Measurements from ENCODE around the gene GRK1. TPM values are rescaled to one million over a fixed set of nuclear protein-coding genes. Genes with fewer than 3 reads are reported as not detected.

The GRK1 gene
- total RNA-seq, 1 experiment from 2014 or later = not detected

GRCh38 chr13:113767366-113767765, 100.3 kb downstream of the GRK1 start:
- no peak for TF ChIP-seq EZH2 (IDR thresholded peaks at IDR 0.05; ENCODE audit: low read depth)
- no peak for TF ChIP-seq CTCF (conservative IDR thresholded peaks at IDR 0.05)
- no TSS peak for BruUV-seq (replicated peaks)
- Histone ChIP-seq H3K4me2 (no peak overlapping the region), H3K79me2 (ENCODE audit: low read depth) (no peaks in the 10 kb centered on the region), H3K4me3 (no peak overlapping the region), H3F3A (ENCODE audit: insufficient read depth, low read depth) (peaks cover 2% of the 10 kb centered on the region; the same call in 1 of the 2 replicates), H3K4me1 (replicated peaks; ENCODE audit: insufficient read depth) (0 out of 2 replicates have a peak, but pooled peaks cover 6% of the 10 kb centered on the region), H2AFZ (no peak overlapping the region), H3K27me3 (ENCODE audit: insufficient read depth, low read depth) (peaks cover 65% of the 10 kb centered on the region), H3K9me2 (ENCODE audit: insufficient read depth) (no peaks in the 10 kb centered on the region), H3K9me3 (ENCODE audit: insufficient read depth, low read depth) (peaks cover 5% of the 10 kb centered on the region; the same call in 1 of the 2 replicates), H3K27ac (no peak overlapping the region), H3K36me3 (ENCODE audit: low read depth) (no peaks in the 10 kb centered on the region), H4K20me1 (ENCODE audit: insufficient read depth) (no peaks in the 10 kb centered on the region)
- DNase-seq = no peak
- ChIA-PET POLR2A (ENCODE audit: unreplicated experiment) (interaction anchor here (0.5 kb wide), 1 partner anchor 799 kb away, joined by 7 read pairs; no protein-coding TSS in a partner anchor), CTCF (no interaction called here)
- intact Hi-C loops (cut with micrococcal nuclease; ENCODE audit: unreplicated experiment) = no loop called here

- CTCF ChIA-PET = no interaction called here
- Histone ChIP-seq H3K9me3 (ENCODE audit: insufficient read depth, low read depth) (peaks cover 6% of the 10 kb centered on the region; the same call in 1 of the 2 replicates), H3K36me3 (ENCODE audit: low read depth) (no peaks in the 10 kb centered on the region), H3K79me2 (ENCODE audit: low read depth) (no peaks in the 10 kb centered on the region), H3K27ac (no peak overlapping the region), H3F3A (ENCODE audit: insufficient read depth, low read depth) (peaks cover 6% of the 10 kb centered on the region; the same call in 1 of the 2 replicates), H3K4me2 (no peak overlapping the region), H3K27me3 (ENCODE audit: insufficient read depth, low read depth) (peaks cover 56% of the 10 kb centered on the region), H3K4me3 (no peak overlapping the region), H4K20me1 (ENCODE audit: insufficient read depth) (no peaks in the 10 kb centered on the region), H3K9me2 (ENCODE audit: insufficient read depth) (no peaks in the 10 kb centered on the region), H3K4me1 (replicated peaks; ENCODE audit: insufficient read depth) (0 out of 2 replicates have a peak, but pooled peaks cover 5% of the 10 kb centered on the region), H2AFZ (no peak overlapping the region)
- intact Hi-C loops (cut with micrococcal nuclease; ENCODE audit: unreplicated experiment) = no loop called here
- POLR2A ChIA-PET (ENCODE audit: unreplicated experiment) = no interaction called here
- no TSS peak for BruUV-seq (replicated peaks)
- no peak for TF ChIP-seq CTCF (conservative IDR thresholded peaks at IDR 0.05)
- TF ChIP-seq EZH2 (IDR thresholded peaks at IDR 0.05; ENCODE audit: low read depth) = no peak
- no peak for DNase-seq
Measured at GRCh38 chr13:113768018-113768905, 101.2 kb downstream of the GRK1 start.

GRCh38 chr13:113769106-113769505, 102.1 kb downstream of the GRK1 start:
- Histone ChIP-seq H3K9me3 (ENCODE audit: insufficient read depth, low read depth) (peaks cover 6% of the 10 kb centered on the region; the same call in 1 of the 2 replicates), H3K27me3 (ENCODE audit: insufficient read depth, low read depth) (peaks cover 51% of the 10 kb centered on the region), H3K4me3 (no peak overlapping the region), H3K27ac (no peak overlapping the region), H3F3A (ENCODE audit: insufficient read depth, low read depth) (peaks cover 6% of the 10 kb centered on the region; the same call in 1 of the 2 replicates), H3K4me2 (no peak overlapping the region), H3K9me2 (ENCODE audit: insufficient read depth) (no peaks in the 10 kb centered on the region), H2AFZ (no peak overlapping the region), H3K4me1 (replicated peaks; ENCODE audit: insufficient read depth) (0 out of 2 replicates have a peak, but pooled peaks cover 5% of the 10 kb centered on the region), H3K79me2 (ENCODE audit: low read depth) (no peaks in the 10 kb centered on the region), H4K20me1 (ENCODE audit: insufficient read depth) (no peaks in the 10 kb centered on the region), H3K36me3 (ENCODE audit: low read depth) (no peaks in the 10 kb centered on the region)
- intact Hi-C loops (cut with micrococcal nuclease; ENCODE audit: unreplicated experiment) = no loop called here
- no peak for TF ChIP-seq EZH2 (IDR thresholded peaks at IDR 0.05; ENCODE audit: low read depth)
- no peak for TF ChIP-seq CTCF (conservative IDR thresholded peaks at IDR 0.05)
- BruUV-seq (replicated peaks) = no TSS peak
- ChIA-PET CTCF (no interaction called here), POLR2A (ENCODE audit: unreplicated experiment) (no interaction called here)
- DNase-seq = no peak
